ENCODE data around the gene FAM163A.
"Not testable (repeated sequence)": the region's sequence is repeated elsewhere in the genome, so short reads cannot be mapped to it uniquely, and the experiment has no call there.

The FAM163A gene

DNA sequence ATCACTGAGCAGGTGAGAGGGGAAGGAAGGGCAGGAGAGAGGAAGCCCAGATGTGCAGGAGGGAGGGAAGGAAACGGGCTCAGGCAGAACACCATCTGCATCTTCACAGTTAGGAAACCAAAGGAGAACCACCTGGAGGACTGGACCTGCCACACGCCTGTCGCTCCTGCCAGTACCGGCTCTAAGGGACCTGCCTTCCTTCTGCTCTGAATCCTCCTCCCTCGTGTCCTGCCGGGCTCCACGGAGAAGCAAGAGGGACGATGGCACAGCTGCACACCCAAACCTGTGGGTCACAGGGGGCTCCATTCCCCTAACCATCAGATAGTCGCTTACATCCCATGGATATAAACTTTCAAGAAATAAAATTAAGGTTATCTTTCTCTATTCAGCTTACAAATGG is 78.4 kb downstream of the FAM163A start:
- Histone ChIP-seq H3K9ac (ENCODE audit: low read depth, low read length) (no peak overlapping the region), H3K4me1 (ENCODE audit: control insufficient read depth, insufficient read depth, low read length) (no peaks in the 10 kb centered on the region), H3K4me3 (ENCODE audit: low read depth, low read length) (no peak overlapping the region), H3K27me3 (ENCODE audit: control insufficient read depth, insufficient read depth, low read length) (peaks cover 6% of the 10 kb centered on the region), H3K9me3 (ENCODE audit: control insufficient read depth, insufficient read depth, low read length) (no peaks in the 10 kb centered on the region), H3K36me3 (ENCODE audit: control insufficient read depth, insufficient read depth, low read length) (no peaks in the 10 kb centered on the region)

DNA sequence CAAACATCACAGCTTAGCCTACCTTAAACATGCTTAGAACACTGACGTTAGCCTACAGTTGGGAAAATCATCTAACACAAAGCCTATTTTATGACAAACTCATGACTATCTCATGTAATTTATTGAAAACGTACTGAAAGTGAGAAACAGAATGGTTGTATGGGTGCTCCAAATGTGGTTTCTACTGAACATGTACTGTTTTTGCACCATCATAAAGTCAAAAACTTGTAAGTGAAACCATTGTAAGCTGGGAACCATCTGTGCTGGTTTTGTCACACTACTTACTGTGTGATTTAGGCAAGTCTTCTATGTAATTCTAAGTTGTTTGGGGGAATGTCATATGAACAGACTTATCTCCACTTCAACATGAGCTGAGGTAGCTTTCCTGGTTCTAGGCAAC is 79.0 kb downstream of the FAM163A start:
- peaks cover 2% of the 10 kb centered on the region for H3K27me3 ChIP-seq (ENCODE audit: control insufficient read depth, insufficient read depth, low read length)
- H3K9me3 ChIP-seq (ENCODE audit: control insufficient read depth, insufficient read depth, low read length): no peaks in the 10 kb centered on the region
- no peaks in the 10 kb centered on the region for H3K4me1 ChIP-seq (ENCODE audit: control insufficient read depth, insufficient read depth, low read length)
- no peaks in the 10 kb centered on the region for H3K36me3 ChIP-seq (ENCODE audit: control insufficient read depth, insufficient read depth, low read length)
- H3K4me3 ChIP-seq (ENCODE audit: low read depth, low read length): no peak overlapping the region
- H3K9ac ChIP-seq (ENCODE audit: low read depth, low read length): no peak overlapping the region

DNA sequence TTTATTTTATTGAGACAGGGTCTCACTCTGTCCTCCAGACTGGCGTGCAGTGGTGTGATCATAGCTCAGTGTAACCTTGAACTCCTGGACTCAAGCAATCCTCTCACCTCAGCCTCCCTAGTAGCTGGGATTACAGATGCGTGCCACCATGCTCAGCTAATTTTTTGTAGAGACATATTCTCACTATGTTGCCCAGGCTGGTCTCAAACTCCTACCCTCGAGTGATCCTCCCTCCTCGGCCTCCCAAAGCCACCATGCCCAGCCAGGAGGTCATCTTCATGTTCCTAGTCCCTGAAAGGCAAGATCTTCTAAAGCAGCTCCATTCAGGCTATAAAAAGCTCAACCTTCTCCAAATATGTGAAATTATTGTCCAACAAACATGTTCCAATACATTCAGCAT is 80.6 kb downstream of the FAM163A start:
- no peaks in the 10 kb centered on the region for H3K27me3 ChIP-seq (ENCODE audit: control insufficient read depth, insufficient read depth, low read length)
- no peaks in the 10 kb centered on the region for H3K4me1 ChIP-seq (ENCODE audit: control insufficient read depth, insufficient read depth, low read length)
- no peak overlapping the region for H3K9ac ChIP-seq (ENCODE audit: low read depth, low read length)
- no peaks in the 10 kb centered on the region for H3K36me3 ChIP-seq (ENCODE audit: control insufficient read depth, insufficient read depth, low read length)
- no peak overlapping the region for H3K4me3 ChIP-seq (ENCODE audit: low read depth, low read length)
- no peaks in the 10 kb centered on the region for H3K9me3 ChIP-seq (ENCODE audit: control insufficient read depth, insufficient read depth, low read length)

DNA sequence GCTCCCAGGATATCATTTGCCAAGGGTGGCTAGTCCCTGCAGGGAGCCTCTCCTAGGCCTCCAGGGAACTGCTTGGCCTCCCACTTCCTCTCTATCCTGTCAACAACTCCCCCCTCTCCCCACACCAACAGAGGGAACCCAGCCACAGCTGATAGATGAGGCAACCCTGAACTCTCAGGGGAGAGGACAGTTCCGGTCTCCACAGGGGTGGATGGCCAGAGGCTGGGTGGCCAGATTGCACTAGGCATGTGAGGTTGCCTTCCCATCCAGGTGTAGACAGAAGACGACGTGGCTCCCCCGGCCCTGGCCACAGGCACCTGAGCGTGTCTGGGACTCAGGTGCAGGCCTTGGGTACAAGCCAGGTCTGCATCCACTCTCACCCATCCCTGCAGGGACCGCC is 81.2 kb downstream of the FAM163A start:
- no peaks in the 10 kb centered on the region for H3K9me3 ChIP-seq (ENCODE audit: control insufficient read depth, insufficient read depth, low read length)
- H3K4me3 ChIP-seq (ENCODE audit: low read depth, low read length): no peak overlapping the region
- no peaks in the 10 kb centered on the region for H3K36me3 ChIP-seq (ENCODE audit: control insufficient read depth, insufficient read depth, low read length)
- H3K9ac ChIP-seq (ENCODE audit: low read depth, low read length): no peak overlapping the region
- no peaks in the 10 kb centered on the region for H3K4me1 ChIP-seq (ENCODE audit: control insufficient read depth, insufficient read depth, low read length)
- H3K27me3 ChIP-seq (ENCODE audit: control insufficient read depth, insufficient read depth, low read length): no peaks in the 10 kb centered on the region

DNA sequence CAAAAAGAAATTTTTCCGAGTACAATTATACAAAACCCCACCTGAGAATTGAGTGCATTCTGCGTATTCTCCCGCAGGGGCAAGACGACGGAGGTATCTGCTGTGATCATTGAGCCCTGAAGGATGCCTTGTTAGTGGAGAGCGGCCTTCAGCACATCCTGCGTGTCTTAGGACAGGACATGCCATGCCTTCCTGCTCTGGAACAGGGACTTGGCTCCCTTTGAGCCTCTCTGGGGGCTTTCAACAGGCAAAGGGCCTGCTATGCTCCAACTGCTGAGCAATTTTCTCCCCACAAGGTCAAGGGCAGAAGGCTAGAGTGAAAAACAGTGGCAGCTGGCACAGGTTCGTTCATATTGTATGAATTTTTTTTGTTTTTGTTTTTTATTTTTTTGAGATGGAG is 82.1 kb downstream of the FAM163A start:
- H3K9ac ChIP-seq (ENCODE audit: low read depth, low read length): no peak overlapping the region
- no peaks in the 10 kb centered on the region for H3K4me1 ChIP-seq (ENCODE audit: control insufficient read depth, insufficient read depth, low read length)
- no peaks in the 10 kb centered on the region for H3K9me3 ChIP-seq (ENCODE audit: control insufficient read depth, insufficient read depth, low read length)
- no peaks in the 10 kb centered on the region for H3K36me3 ChIP-seq (ENCODE audit: control insufficient read depth, insufficient read depth, low read length)
- H3K4me3 ChIP-seq (ENCODE audit: low read depth, low read length): no peak overlapping the region
- H3K27me3 ChIP-seq (ENCODE audit: control insufficient read depth, insufficient read depth, low read length): no peaks in the 10 kb centered on the region

DNA sequence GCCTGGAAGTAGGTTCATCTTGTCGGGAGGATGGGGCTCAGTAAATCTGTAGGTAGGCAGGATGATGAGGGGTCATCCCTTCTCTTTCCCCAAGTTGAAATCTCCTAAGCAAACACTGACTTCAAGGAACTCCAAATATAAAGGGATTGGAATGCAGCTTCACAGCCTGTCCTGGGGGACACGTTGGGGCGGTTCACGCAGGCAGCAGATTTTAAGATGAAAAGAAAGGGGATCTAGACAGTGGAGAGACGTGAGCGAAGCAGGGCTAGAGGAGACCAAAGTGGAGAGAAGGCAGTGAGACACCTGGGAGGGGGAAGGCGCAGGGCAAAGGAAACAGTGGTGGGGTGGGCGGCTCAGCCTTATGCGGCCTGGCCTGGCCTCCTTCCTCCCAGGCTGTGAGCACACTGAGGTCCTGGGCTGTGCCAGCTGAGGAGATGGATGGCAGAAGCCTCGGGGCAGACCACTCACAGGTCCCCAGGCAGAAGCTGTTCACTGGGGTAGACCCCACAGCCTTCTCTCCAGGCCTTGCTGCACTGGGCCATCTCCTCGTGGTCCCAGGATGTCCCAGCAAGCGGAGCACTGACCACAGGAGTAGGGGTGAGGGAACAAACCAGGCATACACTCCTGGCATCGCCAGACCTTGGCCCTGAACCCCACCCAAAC is 82.8 kb downstream of the FAM163A start:
- no peaks in the 10 kb centered on the region for H3K4me1 ChIP-seq (ENCODE audit: control insufficient read depth, insufficient read depth, low read length)
- no peak overlapping the region for H3K9ac ChIP-seq (ENCODE audit: low read depth, low read length)
- H3K9me3 ChIP-seq (ENCODE audit: control insufficient read depth, insufficient read depth, low read length): no peaks in the 10 kb centered on the region
- no peak overlapping the region for H3K4me3 ChIP-seq (ENCODE audit: low read depth, low read length)
- H3K36me3 ChIP-seq (ENCODE audit: control insufficient read depth, insufficient read depth, low read length): no peaks in the 10 kb centered on the region
- H3K27me3 ChIP-seq (ENCODE audit: control insufficient read depth, insufficient read depth, low read length): no peaks in the 10 kb centered on the region

DNA sequence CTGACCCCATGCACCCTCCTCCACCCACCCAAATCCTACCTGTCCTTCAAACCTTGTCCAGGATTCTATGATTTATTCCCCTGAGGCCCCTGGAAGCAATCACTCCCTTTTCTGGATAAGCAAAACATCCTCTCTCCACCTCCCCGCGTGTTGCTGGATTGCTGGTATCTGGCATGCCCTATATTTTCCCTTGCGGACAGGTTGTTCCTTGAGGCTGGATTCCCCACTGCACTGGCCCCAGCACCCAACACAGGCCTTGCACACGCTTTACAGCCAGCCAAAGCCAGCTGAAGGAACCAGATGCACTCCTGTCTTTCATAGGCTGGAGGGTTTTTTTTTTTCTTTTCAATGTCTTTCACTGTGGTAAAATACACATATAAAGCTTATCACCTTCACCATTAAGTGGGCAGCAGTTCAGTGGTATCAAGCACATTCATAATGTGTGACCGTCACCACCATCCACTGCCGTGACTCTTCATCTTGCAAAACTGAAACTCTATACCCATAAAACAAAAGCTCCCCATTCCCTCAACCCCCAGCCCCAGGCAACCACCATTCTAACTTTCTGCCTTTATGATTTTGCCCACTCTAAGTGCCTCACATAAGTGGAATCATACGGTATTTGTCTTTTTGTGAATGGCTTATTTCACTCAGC is 83.7 kb downstream of the FAM163A start:
- Histone ChIP-seq H3K4me1 (ENCODE audit: control insufficient read depth, insufficient read depth, low read length) (peaks cover 2% of the 10 kb centered on the region), H3K4me3 (ENCODE audit: low read depth, low read length) (no peak overlapping the region), H3K9ac (ENCODE audit: low read depth, low read length) (no peak overlapping the region), H3K36me3 (ENCODE audit: control insufficient read depth, insufficient read depth, low read length) (no peaks in the 10 kb centered on the region), H3K27me3 (ENCODE audit: control insufficient read depth, insufficient read depth, low read length) (no peaks in the 10 kb centered on the region), H3K9me3 (ENCODE audit: control insufficient read depth, insufficient read depth, low read length) (no peaks in the 10 kb centered on the region)

DNA sequence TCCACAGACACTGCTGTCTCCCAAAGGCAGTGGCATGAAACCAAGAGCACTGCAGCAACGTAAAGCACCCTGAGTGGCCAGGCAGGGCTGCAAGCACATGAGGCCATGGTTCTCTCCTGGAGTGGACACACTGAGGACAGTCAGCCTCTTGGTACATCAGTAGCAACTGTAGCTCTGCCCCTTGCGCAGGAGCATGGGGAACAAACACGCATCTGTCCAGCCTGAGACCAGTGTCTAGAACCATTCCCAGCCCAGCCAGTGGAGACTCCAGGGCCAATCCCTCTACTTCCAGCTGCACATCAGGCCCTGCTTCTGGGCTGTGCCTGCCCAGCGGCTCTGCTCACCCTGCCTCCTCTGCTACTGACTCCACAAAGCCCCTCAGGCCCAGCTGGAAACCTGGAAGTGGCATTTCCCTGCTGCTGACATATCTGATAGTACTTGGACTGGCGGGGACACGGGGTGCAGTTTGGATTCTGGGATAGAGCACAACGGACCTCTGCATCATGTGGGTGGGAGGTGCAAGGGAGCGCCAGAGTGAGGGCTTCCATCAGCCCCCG is 85.5 kb downstream of the FAM163A start:
- Histone ChIP-seq H3K36me3 (ENCODE audit: control insufficient read depth, insufficient read depth, low read length) (no peaks in the 10 kb centered on the region), H3K4me1 (ENCODE audit: control insufficient read depth, insufficient read depth, low read length) (peaks cover 3% of the 10 kb centered on the region), H3K27me3 (ENCODE audit: control insufficient read depth, insufficient read depth, low read length) (no peaks in the 10 kb centered on the region), H3K9me3 (ENCODE audit: control insufficient read depth, insufficient read depth, low read length) (no peaks in the 10 kb centered on the region), H3K4me3 (ENCODE audit: low read depth, low read length) (no peak overlapping the region), H3K9ac (ENCODE audit: low read depth, low read length) (no peak overlapping the region)

DNA sequence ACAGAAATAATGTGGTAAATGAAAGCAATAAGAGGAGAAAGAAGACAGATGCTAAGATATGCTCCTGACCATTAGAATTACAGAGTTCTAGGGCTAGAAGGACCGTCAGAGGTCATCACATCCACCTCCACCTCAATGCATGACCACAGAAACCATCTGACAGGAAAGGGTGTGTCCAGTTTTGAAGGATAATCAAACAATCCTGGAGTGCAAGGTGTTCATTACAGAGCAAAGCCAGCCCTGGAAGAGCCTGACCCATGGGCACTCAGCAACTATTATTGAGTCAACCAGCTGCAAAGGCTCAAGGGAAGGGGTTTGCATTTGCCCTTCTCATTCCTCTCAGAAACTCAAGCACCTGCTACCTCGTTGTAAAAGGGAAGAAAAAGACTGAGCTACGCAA is 88.1 kb downstream of the FAM163A start:
- no peak overlapping the region for H3K9ac ChIP-seq (ENCODE audit: low read depth, low read length)

DNA sequence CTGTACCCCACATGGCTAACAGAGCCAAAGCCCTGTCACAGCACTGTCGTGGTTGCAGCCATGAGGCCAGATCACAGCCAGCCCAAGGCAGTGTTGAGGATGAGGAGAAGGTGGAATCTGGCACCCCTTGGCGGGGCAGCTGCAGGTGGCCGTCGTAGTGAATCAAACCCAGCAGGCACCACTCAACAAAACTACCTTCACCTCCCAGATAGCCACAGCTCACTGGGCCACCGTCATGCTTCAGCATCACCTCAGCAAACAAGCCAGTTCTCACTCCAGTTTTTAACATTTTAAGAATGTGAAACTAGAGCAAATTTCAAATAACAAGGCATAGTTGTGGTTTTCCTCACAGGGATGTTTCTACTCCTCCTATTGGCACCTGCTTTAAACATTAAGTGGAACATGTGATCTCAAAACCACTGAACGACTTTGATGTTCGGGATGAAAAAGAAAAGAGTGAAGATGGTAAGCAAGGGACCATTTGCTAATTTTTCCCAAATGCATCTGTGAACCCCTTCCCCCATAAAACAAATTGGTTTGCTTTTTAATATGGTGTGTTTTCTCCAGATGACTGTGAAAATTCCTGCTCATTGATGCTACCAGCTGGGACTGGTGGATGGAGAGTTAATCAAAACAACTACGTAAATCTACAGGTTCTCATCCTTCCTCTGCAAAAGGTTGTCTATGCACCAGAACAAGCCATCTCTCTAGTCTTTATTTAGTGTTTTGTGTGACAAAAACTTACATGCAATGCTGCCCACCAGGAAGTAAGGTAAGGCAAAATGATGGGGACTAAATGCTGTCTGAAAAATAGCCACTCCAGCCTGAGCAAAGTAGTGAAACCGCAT is 89.0 kb downstream of the FAM163A start:
- H3K9ac ChIP-seq (ENCODE audit: low read depth, low read length): no peak overlapping the region
- no peaks in the 10 kb centered on the region for H3K27me3 ChIP-seq (ENCODE audit: control insufficient read depth, insufficient read depth, low read length)
- no peak overlapping the region for H3K4me3 ChIP-seq (ENCODE audit: low read depth, low read length)
- H3K36me3 ChIP-seq (ENCODE audit: control insufficient read depth, insufficient read depth, low read length): no peaks in the 10 kb centered on the region
- H3K9me3 ChIP-seq (ENCODE audit: control insufficient read depth, insufficient read depth, low read length): no peaks in the 10 kb centered on the region
- peaks cover 3% of the 10 kb centered on the region for H3K4me1 ChIP-seq (ENCODE audit: control insufficient read depth, insufficient read depth, low read length)

More for the DNA sequence above, 88.1 kb downstream of the FAM163A start:
- Histone ChIP-seq H3K4me1 (ENCODE audit: control insufficient read depth, insufficient read depth, low read length) (peaks cover 3% of the 10 kb centered on the region), H3K9me3 (ENCODE audit: control insufficient read depth, insufficient read depth, low read length) (no peaks in the 10 kb centered on the region), H3K4me3 (ENCODE audit: low read depth, low read length) (no peak overlapping the region), H3K27me3 (ENCODE audit: control insufficient read depth, insufficient read depth, low read length) (no peaks in the 10 kb centered on the region), H3K36me3 (ENCODE audit: control insufficient read depth, insufficient read depth, low read length) (no peaks in the 10 kb centered on the region)

DNA sequence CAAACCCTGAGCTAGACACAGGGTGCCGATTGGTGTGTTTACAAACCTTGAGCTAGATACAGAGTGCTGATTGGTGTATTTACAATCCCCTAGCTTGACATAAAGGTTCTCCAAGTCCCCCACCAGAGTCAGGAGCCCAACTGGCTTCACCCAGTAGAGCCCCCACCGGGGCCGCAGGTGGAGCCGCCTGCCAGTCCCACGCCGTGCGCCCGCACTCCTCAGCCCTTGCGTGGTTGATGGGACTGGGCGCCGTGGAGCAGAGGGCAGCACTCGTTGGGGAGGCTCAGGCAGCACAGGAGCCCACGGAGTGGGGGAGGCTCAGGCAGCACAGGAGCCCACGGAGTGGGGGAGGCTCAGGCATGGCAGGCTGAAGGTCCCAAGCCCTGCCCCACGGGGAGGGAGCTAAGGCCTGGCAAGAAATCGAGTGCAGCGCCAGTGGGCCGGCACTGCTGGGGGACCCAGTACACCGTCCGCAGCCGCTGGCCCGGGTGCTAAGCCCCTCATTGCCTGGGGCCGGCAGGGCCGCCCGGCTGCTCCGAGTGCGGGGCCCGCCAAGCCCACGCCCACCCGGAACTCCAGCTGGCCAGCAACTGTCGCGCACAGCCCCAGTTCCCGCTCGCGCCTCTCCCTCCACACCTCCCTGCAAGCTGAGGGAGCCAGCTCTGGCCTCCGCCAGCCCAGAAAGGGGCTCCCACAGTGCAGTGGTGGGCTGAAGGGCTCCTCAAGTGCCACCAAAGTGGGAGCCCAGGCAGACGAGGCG is 93.8 kb downstream of the FAM163A start:
- H3K9me3 ChIP-seq (ENCODE audit: control insufficient read depth, insufficient read depth, low read length); H3K4me3 ChIP-seq (ENCODE audit: low read depth, low read length); H3K4me1 ChIP-seq (ENCODE audit: control insufficient read depth, insufficient read depth, low read length); H3K36me3 ChIP-seq (ENCODE audit: control insufficient read depth, insufficient read depth, low read length); H3K9ac ChIP-seq (ENCODE audit: low read depth, low read length); H3K27me3 ChIP-seq (ENCODE audit: control insufficient read depth, insufficient read depth, low read length): not testable (repeated sequence)

Measured in iPS-15b (cell line).